Upper lobe of right lung (tissue), 1 donor: ENCODE results near the gene ATR. TPM values are rescaled to one million over a fixed set of nuclear protein-coding genes. Genes with fewer than 3 reads are reported as not detected.

ENCODE experiments used
- ATAC-seq: fragments of 200-7000 bp; cut with Tn5 transposase; one replicate; pipeline ENCODE4 v1.9.1; 2020; ENCODE audit warnings: mild to moderate bottlenecking, moderate library complexity
- DNase-seq: peaks from one replicate; pipeline ENCODE4 v3.0.0-alpha.2; 2020
- H3K27ac ChIP-seq: fragments of 200-600 bp; one replicate; pipeline ENCODE4 v1.8.0; 2022
- H3K27me3 ChIP-seq: fragments of 200-600 bp; one replicate; pipeline ENCODE4 v1.8.0; 2022; ENCODE audit warnings: mild to moderate bottlenecking
- H3K36me3 ChIP-seq: fragments of 200-600 bp; one replicate; pipeline ENCODE4 v1.8.0; 2022
- H3K4me1 ChIP-seq: fragments of 200-600 bp; one replicate; pipeline ENCODE4 v1.8.0; 2022
- H3K4me3 ChIP-seq: fragments of 200-600 bp; one replicate; pipeline ENCODE4 v1.8.0; 2022; ENCODE audit warnings: mild to moderate bottlenecking
- H3K9me3 ChIP-seq: fragments of 200-600 bp; one replicate; pipeline ENCODE4 v1.8.0; 2022
- intact Hi-C: fragments of 100-400 bp; cut with DNase I; formaldehyde crosslinking; loops from one replicate; pipeline ENCODE4 v1.11.0; 2022
- total RNA-seq: library from RNA; stranded (reverse); fragmentation: NEBNext Ultra II Directional; extraction: Animal tissue kit (Norgen Biotek cat#: 25700); gene quantifications from one replicate; pipeline ENCODE4 v1.2.1, GENCODE V29; 2021
- TF ChIP-seq, protein P1 (sequence below): fragments of 200-600 bp; IDR thresholded peaks from one replicate; pipeline ENCODE4 v1.8.0; 2022; ENCODE audit warnings: antibody characterized with exemption
- donor health status: DM: no; HTN: yes; CAD: no; lungs with severe emphysema.

The ATR gene
- total RNA-seq, 1 donor from 2014 or later: 23.0 TPM

- Histone ChIP-seq H3K27me3 (no peaks in the 10 kb centered on the region), H3K27ac (no peak overlapping the region), H3K9me3 (no peaks in the 10 kb centered on the region), H3K4me1 (no peaks in the 10 kb centered on the region), H3K36me3 (peaks cover 38% of the 10 kb centered on the region), H3K4me3 (no peak overlapping the region)
- DNase-seq (no peak), ATAC-seq (no peak)
- TF ChIP-seq, protein P1, sequence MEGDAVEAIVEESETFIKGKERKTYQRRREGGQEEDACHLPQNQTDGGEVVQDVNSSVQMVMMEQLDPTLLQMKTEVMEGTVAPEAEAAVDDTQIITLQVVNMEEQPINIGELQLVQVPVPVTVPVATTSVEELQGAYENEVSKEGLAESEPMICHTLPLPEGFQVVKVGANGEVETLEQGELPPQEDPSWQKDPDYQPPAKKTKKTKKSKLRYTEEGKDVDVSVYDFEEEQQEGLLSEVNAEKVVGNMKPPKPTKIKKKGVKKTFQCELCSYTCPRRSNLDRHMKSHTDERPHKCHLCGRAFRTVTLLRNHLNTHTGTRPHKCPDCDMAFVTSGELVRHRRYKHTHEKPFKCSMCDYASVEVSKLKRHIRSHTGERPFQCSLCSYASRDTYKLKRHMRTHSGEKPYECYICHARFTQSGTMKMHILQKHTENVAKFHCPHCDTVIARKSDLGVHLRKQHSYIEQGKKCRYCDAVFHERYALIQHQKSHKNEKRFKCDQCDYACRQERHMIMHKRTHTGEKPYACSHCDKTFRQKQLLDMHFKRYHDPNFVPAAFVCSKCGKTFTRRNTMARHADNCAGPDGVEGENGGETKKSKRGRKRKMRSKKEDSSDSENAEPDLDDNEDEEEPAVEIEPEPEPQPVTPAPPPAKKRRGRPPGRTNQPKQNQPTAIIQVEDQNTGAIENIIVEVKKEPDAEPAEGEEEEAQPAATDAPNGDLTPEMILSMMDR: no peak
- intact Hi-C loops: no loop called here
Measured at GRCh38 chr3:142484912-142485435, 93.6 kb downstream of the ATR start.

- TF ChIP-seq, protein P1: no peak
- ATAC-seq (no peak), DNase-seq (no peak)
- Histone ChIP-seq H3K9me3 (no peaks in the 10 kb centered on the region), H3K27ac (no peak overlapping the region), H3K4me3 (no peak overlapping the region), H3K27me3 (no peaks in the 10 kb centered on the region), H3K4me1 (no peaks in the 10 kb centered on the region), H3K36me3 (peaks cover 29% of the 10 kb centered on the region)
- intact Hi-C loops: no loop called here
Measured at GRCh38 chr3:142481196-142481595, 97.3 kb downstream of the ATR start.

DNA sequence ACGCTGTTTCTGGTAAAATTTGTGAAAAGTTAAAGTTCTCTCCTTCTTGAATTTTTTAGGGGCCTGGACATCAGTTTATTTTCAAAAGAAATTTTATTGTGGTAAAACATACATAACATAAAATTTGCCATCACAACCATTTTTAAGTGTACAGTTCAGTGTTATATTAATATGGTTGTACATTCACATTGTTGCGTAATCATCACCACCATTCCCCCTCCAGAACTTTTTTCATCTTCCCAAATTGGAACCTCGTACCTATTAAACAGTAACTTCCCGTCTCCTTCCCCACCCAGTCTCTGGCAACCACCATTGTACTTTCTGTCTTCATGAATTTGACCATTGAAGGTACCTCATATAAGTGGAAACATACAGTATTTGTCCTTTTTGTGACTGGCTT is 107.7 kb downstream of the ATR start:
- intact Hi-C loops: no loop called here
- Histone ChIP-seq H3K36me3 (no peaks in the 10 kb centered on the region), H3K4me3 (no peak overlapping the region), H3K27me3 (no peaks in the 10 kb centered on the region), H3K9me3 (no peaks in the 10 kb centered on the region), H3K4me1 (no peaks in the 10 kb centered on the region), H3K27ac (no peak overlapping the region)
- TF ChIP-seq, protein P1: no peak
- no peak for DNase-seq
- no peak for ATAC-seq

GRCh38 chr3:142468456-142468855 is 110.1 kb downstream of the ATR start:
- DNase-seq: no peak
- Histone ChIP-seq H3K9me3 (no peaks in the 10 kb centered on the region), H3K36me3 (peaks cover 9% of the 10 kb centered on the region), H3K27me3 (no peaks in the 10 kb centered on the region), H3K27ac (no peak overlapping the region), H3K4me3 (no peak overlapping the region), H3K4me1 (no peaks in the 10 kb centered on the region)
- no peak for ATAC-seq
- TF ChIP-seq, protein P1: no peak
- intact Hi-C loops: no loop called here

GRCh38 chr3:142467768-142468167 is 110.8 kb downstream of the ATR start:
- H3K9me3 ChIP-seq: no peaks in the 10 kb centered on the region
- TF ChIP-seq, protein P1: no peak
- H3K36me3 ChIP-seq: peaks cover 9% of the 10 kb centered on the region
- H3K27ac ChIP-seq: no peak overlapping the region
- intact Hi-C loops: no loop called here
- no peaks in the 10 kb centered on the region for H3K27me3 ChIP-seq
- ATAC-seq (no peak), DNase-seq (no peak)
- no peak overlapping the region for H3K4me3 ChIP-seq
- H3K4me1 ChIP-seq: no peaks in the 10 kb centered on the region

- ATAC-seq: no peak
- H3K4me3 ChIP-seq: no peak overlapping the region
- H3K27me3 ChIP-seq: no peaks in the 10 kb centered on the region
- no peaks in the 10 kb centered on the region for H3K4me1 ChIP-seq
- DNase-seq: no peak
- H3K36me3 ChIP-seq: peaks cover 34% of the 10 kb centered on the region
- intact Hi-C loops: no loop called here
- no peak overlapping the region for H3K27ac ChIP-seq
- no peaks in the 10 kb centered on the region for H3K9me3 ChIP-seq
- TF ChIP-seq, protein P1: no peak
Measured at GRCh38 chr3:142460689-142461088, 117.8 kb downstream of the ATR start.
